ENCODE results near the gene LDLRAP1. TPM values are rescaled to one million over a fixed set of nuclear protein-coding genes. Genes with fewer than 3 reads are reported as not detected.

LDLRAP1 gene
- total RNA-seq, 1 donor from 2014 or later: 34.3 TPM

DNA sequence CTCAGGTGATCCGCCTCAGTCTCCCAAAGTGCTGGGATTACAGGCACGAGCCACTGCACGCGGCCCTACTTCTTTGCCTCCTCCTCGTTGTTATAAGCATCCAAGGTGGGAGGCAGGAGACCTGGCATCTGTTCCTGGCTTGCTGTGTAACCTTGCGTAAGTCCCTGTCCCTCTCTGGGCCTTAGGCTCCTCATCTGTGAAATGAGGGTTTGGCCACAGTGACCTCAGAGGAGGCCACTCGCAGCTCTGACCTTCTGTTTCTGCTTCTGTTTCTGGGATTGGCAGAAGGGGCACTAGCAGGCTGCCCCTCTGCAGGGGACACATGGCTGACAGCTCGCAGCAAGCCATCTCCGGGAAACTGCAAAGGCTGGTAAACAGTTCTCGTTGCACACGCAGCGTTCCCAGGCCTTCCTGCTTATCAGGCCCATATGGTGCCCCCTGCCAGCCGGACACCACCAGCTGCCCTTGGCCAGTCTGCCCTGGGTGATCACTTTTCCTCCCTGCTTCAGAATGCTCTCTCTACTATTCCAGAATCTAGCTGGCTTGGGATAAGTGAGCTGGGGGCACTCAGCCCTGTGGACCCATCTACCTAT, 2.6 kb upstream of the LDLRAP1 start:
- TF ChIP-seq, protein P1, sequence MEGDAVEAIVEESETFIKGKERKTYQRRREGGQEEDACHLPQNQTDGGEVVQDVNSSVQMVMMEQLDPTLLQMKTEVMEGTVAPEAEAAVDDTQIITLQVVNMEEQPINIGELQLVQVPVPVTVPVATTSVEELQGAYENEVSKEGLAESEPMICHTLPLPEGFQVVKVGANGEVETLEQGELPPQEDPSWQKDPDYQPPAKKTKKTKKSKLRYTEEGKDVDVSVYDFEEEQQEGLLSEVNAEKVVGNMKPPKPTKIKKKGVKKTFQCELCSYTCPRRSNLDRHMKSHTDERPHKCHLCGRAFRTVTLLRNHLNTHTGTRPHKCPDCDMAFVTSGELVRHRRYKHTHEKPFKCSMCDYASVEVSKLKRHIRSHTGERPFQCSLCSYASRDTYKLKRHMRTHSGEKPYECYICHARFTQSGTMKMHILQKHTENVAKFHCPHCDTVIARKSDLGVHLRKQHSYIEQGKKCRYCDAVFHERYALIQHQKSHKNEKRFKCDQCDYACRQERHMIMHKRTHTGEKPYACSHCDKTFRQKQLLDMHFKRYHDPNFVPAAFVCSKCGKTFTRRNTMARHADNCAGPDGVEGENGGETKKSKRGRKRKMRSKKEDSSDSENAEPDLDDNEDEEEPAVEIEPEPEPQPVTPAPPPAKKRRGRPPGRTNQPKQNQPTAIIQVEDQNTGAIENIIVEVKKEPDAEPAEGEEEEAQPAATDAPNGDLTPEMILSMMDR (IDR thresholded peaks at IDR 0.05): no peak
- DNase-seq (ENCODE audit: extremely low spot score, unreplicated experiment): no peak
- no peaks in the 10 kb centered on the region for H3K9me3 Mint-ChIP-seq (ENCODE audit: unreplicated experiment)
- H3K27me3 Mint-ChIP-seq (ENCODE audit: unreplicated experiment): peaks cover 2% of the 10 kb centered on the region
- no peak overlapping the region for H3K4me3 Mint-ChIP-seq (ENCODE audit: unreplicated experiment)
- no peak overlapping the region for H3K27ac Mint-ChIP-seq (ENCODE audit: unreplicated experiment)
- no peaks in the 10 kb centered on the region for H3K36me3 Mint-ChIP-seq (ENCODE audit: unreplicated experiment)
- H3K4me1 Mint-ChIP-seq (ENCODE audit: unreplicated experiment): peaks cover 12% of the 10 kb centered on the region

DNA sequence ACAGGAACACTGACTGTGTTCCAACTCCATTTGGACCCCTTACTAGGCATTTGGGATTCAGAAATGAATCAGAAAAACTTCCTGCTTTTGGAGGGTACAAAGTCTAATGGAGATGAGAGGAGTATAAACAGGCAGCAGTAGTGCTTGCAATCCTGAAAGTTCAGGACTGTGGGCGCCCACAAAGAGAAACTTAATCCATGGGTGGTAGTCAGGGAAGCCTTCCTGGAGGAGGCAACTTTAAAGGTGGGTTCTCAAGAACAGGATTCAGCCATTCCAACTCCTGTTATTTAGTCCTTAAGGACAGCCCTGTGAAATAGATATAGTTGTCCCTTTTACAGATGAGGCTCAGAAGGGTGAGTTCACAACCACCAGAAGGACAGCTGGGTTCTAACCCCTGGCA, 2.0 kb upstream of the LDLRAP1 start:
- no peaks in the 10 kb centered on the region for H3K27me3 Mint-ChIP-seq (ENCODE audit: unreplicated experiment)
- H3K4me1 Mint-ChIP-seq (ENCODE audit: unreplicated experiment): peaks cover 14% of the 10 kb centered on the region
- no peaks in the 10 kb centered on the region for H3K9me3 Mint-ChIP-seq (ENCODE audit: unreplicated experiment)
- no peaks in the 10 kb centered on the region for H3K36me3 Mint-ChIP-seq (ENCODE audit: unreplicated experiment)
- DNase-seq (ENCODE audit: extremely low spot score, unreplicated experiment): no peak
- no peak overlapping the region for H3K4me3 Mint-ChIP-seq (ENCODE audit: unreplicated experiment)
- no peak overlapping the region for H3K27ac Mint-ChIP-seq (ENCODE audit: unreplicated experiment)
- TF ChIP-seq, protein P1 (IDR thresholded peaks at IDR 0.05): no peak

DNA sequence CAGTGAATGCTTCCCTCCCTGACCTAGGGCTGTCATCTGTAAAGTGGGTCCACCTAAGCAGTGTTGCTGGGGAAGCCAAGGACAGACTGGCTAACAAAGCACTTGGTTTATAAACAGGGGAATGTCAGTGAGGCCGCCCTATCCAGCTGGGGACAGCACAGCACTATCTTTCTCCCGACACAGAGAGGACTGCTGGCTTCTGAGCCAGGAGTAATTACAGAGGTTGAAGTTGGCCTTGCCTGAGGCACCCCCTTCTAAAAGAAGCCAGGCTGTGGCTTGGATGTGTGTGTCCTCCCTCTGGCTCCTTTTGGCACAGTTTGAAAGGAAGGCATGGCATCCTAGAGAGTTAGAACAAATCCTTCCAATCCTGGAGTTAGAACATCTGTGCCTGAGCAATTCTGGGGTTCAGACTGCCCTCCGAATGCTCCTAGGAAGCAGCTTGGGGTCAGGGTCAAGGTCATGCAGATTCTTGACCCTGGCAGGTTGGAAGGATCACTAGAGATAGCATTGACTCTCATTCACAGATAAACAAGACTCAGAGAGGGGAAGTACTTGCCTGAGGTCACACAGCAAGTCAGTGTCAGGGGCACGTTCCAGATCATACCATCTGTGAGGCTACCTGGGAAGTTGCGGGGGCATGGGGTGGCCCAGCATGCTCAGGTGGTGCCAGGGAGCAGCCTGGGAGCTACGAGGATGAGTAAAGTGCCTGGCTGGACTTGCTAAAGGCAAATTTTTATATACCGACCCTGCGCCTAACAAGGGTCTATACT, 1.3 kb upstream of the LDLRAP1 start:
- H3K4me3 Mint-ChIP-seq (ENCODE audit: unreplicated experiment): peak overlapping the region; percentile 51
- no peaks in the 10 kb centered on the region for H3K27me3 Mint-ChIP-seq (ENCODE audit: unreplicated experiment)
- peaks cover 18% of the 10 kb centered on the region for H3K4me1 Mint-ChIP-seq (ENCODE audit: unreplicated experiment)
- no peaks in the 10 kb centered on the region for H3K36me3 Mint-ChIP-seq (ENCODE audit: unreplicated experiment)
- no peak for DNase-seq (ENCODE audit: extremely low spot score, unreplicated experiment)
- H3K27ac Mint-ChIP-seq (ENCODE audit: unreplicated experiment): no peak overlapping the region
- H3K9me3 Mint-ChIP-seq (ENCODE audit: unreplicated experiment): no peaks in the 10 kb centered on the region
- TF ChIP-seq, protein P1 (IDR thresholded peaks at IDR 0.05): no peak

DNA sequence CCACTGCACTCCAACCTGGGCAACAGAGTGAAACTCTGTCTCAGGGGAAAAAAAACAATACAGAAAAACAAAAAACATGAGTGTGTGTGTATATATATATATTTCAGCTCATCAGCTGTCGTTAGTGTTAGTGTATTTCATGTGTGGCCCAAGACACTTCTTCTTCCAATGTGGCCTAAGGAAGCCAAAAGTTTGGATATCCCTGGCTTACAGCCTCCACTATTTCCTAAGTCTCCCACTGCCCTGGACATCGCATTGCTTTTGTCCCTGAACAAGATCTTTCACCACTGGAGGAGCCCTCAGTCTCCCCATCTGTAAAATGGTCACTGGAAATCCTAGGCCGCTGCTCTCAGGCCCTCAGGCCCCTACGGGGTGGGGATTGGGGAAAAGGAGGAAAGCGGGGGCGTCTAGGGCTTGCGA, 391 bp upstream of the LDLRAP1 start:
- H3K4me3 Mint-ChIP-seq (ENCODE audit: unreplicated experiment): peak overlapping the region; percentile 51

More for the DNA sequence above, 391 bp upstream of the LDLRAP1 start:
- TF ChIP-seq, protein P1 (IDR thresholded peaks at IDR 0.05): no peak
- Mint-ChIP-seq H3K27me3 (ENCODE audit: unreplicated experiment) (no peaks in the 10 kb centered on the region), H3K36me3 (ENCODE audit: unreplicated experiment) (no peaks in the 10 kb centered on the region), H3K4me1 (ENCODE audit: unreplicated experiment) (peaks cover 21% of the 10 kb centered on the region), H3K9me3 (ENCODE audit: unreplicated experiment) (no peaks in the 10 kb centered on the region), H3K27ac (ENCODE audit: unreplicated experiment) (no peak overlapping the region)
- DNase-seq (ENCODE audit: extremely low spot score, unreplicated experiment): no peak
